Natural killer cell (primary cell): ENCODE data around the gene TDRKH. TPM values are rescaled to one million over a fixed set of nuclear protein-coding genes. Genes with fewer than 3 reads are reported as not detected.

Experiments
- ATAC-seq, 3 donors: fragments of 150-1000 bp in 2 of 3; fragments of 200-7000 bp in 1 of 3; cut with Tn5 transposase; 1 replicate in 1 of 3; 2 replicates in 2 of 3; pipeline ENCODE4 v1.10.0; 2021; ENCODE audit warnings: mild to moderate bottlenecking in 2 of 3, moderate library complexity in 2 of 3
- DNase-seq, 2 donors: peaks; one replicate each; pipeline versions ENCODE4 v3.0.0 to v3.0.0-alpha.2; 2013 to 2021; ENCODE audit warnings: mixed read lengths in 1 of 2
- H3K27ac ChIP-seq: one replicate; pipeline ENCODE4 v1.5.1; 2013; ENCODE audit warnings: mild to moderate bottlenecking, low read length
- H3K27me3 ChIP-seq: one replicate; pipeline ENCODE4 v1.6.1; 2013; ENCODE audit warnings: low read length; ENCODE audit not compliant: control insufficient read depth, insufficient read depth
- H3K36me3 ChIP-seq: one replicate; pipeline ENCODE4 v1.6.1; 2013; ENCODE audit warnings: low read length; ENCODE audit not compliant: control insufficient read depth, insufficient read depth
- H3K4me1 ChIP-seq: one replicate; pipeline ENCODE4 v1.6.1; 2013; ENCODE audit warnings: low read length; ENCODE audit not compliant: control insufficient read depth, insufficient read depth
- H3K4me3 ChIP-seq: one replicate; pipeline ENCODE4 v1.5.1; 2013; ENCODE audit warnings: low read length
- H3K9me3 ChIP-seq: one replicate; pipeline ENCODE4 v1.6.1; 2013; ENCODE audit warnings: low read length; ENCODE audit not compliant: control insufficient read depth, insufficient read depth
- H3K27ac Mint-ChIP-seq, 2 donors: one replicate each; pipeline ENCODE4 v1.8.0; 2022; ENCODE audit warnings: mild to moderate bottlenecking in 2 of 2, mixed read lengths in 2 of 2, moderate library complexity in 1 of 2
- H3K27me3 Mint-ChIP-seq, 2 donors: one replicate each; pipeline ENCODE4 v1.8.0; 2022; ENCODE audit warnings: low read depth in 2 of 2, mixed read lengths in 2 of 2
- H3K36me3 Mint-ChIP-seq: one replicate; pipeline ENCODE4 v1.8.0; 2022; ENCODE audit warnings: mixed read lengths
- H3K4me1 Mint-ChIP-seq, 2 donors: one replicate each; pipeline ENCODE4 v1.8.0; 2022; ENCODE audit warnings: mixed read lengths in 2 of 2
- H3K4me3 Mint-ChIP-seq: one replicate; pipeline ENCODE4 v1.8.0; 2022; ENCODE audit warnings: mild to moderate bottlenecking, moderate library complexity, mixed read lengths
- H3K9me3 Mint-ChIP-seq, 2 donors: one replicate each; pipeline ENCODE4 v1.8.0; 2022; ENCODE audit warnings: mixed read lengths in 2 of 2
- WGBS: methylation state at CpG from one replicate; pipeline ENCODE4 v1.1.7; 2013; ENCODE audit warnings: missing lambda C conversion rate; ENCODE audit not compliant: insufficient coverage; 5-methylcytosine and 5-hydroxymethylcytosine counted together
- intact Hi-C: fragments of 100-400 bp; cut with micrococcal nuclease; formaldehyde crosslinking; loops from one replicate; pipeline ENCODE4 v1.14.2; 2022
- total RNA-seq, 4 donors: library from RNA; stranded (reverse); fragments of 120-200 nt in 1 of 4; gene quantifications; one replicate each; pipeline versions ENCODE4 v1.2.3 to v1.2.4, GENCODE V29; 2013 to 2022
- TF ChIP-seq, protein P1 (sequence below): fragments of 200-600 bp; IDR thresholded peaks from one replicate; pipeline ENCODE4 v1.8.0; 2022; ENCODE audit warnings: antibody characterized with exemption

Gene TDRKH
- total RNA-seq, 3 donors from 2014 or later (not counting 1 experiment from before 2014, with no cell fraction given), result 6.3 to 14.5 (median 8.0) TPM

DNA sequence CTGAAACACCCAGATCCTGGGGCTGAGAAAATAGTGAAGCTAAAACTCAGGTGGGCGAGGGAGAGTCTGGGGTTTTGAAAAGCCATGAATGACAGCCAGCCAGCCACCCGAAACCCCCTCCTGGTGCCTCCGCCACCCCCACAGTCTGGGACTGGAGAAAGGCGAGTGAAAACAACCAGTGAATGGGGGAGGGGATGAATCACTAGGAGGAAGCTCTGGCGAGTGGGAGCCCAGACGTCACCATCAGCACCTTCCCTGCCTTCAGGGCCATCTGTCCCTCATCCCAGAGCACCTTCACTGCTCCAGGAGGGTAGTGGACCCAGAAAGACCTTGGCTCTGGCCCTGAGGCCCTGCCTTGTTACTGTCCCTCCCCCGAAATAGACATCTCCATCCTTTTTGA, 32.1 kb upstream of the TDRKH start:
- 60% methylated on average over 6 of the region's 7 CpGs for WGBS
- peaks cover 58% of the 10 kb centered on the region for H3K4me1 ChIP-seq

DNA sequence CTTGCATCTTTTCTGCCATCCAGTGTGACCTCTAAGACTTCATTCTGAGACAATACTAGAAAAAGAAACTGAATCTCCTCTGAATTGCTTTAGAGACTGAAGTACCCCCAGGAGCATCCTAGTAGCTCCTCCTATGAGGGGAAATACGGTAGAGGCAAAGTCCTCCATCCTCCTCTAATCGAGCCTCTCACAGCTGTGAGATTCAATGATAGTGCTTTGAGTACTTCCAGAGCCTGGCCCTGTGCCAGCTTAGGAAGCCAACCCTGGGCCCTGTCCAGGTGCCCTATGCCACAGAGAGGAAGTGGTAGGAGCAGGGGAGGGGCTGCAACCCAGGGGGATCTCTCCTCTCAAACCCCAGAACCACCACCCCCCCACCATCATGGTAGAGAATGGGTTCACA, 30.6 kb upstream of the TDRKH start:
- peak in 1 of 2 donors; percentile 50 for DNase-seq
- Mint-ChIP-seq H3K9me3 (no peaks in the 10 kb centered on the region), H3K27me3 (peaks cover 0 to 6% of the 10 kb centered on the region in 2 donors), H3K36me3 (no peaks in the 10 kb centered on the region), H3K4me3 (peak overlapping the region; percentile 13), H3K27ac (no peak overlapping the region), H3K4me1 (peaks cover 29 to 35% of the 10 kb centered on the region in 2 donors)
- Histone ChIP-seq H3K9me3 (no peaks in the 10 kb centered on the region), H3K4me1 (peaks cover 64% of the 10 kb centered on the region), H3K36me3 (no peaks in the 10 kb centered on the region), H3K27me3 (no peaks in the 10 kb centered on the region), H3K4me3 (no peak overlapping the region), H3K27ac (no peak overlapping the region)
- ATAC-seq, result no peak
- WGBS, result no CpG with 5 or more reads among the region's 2 CpGs
- intact Hi-C loops, result no loop called here
- TF ChIP-seq, protein P1, sequence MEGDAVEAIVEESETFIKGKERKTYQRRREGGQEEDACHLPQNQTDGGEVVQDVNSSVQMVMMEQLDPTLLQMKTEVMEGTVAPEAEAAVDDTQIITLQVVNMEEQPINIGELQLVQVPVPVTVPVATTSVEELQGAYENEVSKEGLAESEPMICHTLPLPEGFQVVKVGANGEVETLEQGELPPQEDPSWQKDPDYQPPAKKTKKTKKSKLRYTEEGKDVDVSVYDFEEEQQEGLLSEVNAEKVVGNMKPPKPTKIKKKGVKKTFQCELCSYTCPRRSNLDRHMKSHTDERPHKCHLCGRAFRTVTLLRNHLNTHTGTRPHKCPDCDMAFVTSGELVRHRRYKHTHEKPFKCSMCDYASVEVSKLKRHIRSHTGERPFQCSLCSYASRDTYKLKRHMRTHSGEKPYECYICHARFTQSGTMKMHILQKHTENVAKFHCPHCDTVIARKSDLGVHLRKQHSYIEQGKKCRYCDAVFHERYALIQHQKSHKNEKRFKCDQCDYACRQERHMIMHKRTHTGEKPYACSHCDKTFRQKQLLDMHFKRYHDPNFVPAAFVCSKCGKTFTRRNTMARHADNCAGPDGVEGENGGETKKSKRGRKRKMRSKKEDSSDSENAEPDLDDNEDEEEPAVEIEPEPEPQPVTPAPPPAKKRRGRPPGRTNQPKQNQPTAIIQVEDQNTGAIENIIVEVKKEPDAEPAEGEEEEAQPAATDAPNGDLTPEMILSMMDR, result no peak

More for the DNA sequence above, 32.1 kb upstream of the TDRKH start:
- Histone ChIP-seq H3K9me3 (no peaks in the 10 kb centered on the region), H3K36me3 (no peaks in the 10 kb centered on the region), H3K27me3 (no peaks in the 10 kb centered on the region), H3K4me3 (peak overlapping the region; percentile 13), H3K27ac (peak overlapping the region; percentile 11)
- intact Hi-C loops, result no loop called here
- H3K27ac Mint-ChIP-seq, result no peak overlapping the region
- TF ChIP-seq, protein P1, result no peak
- H3K27me3 Mint-ChIP-seq, result peaks cover 0 to 3% of the 10 kb centered on the region in 2 donors
- DNase-seq (peak in 1 of 2 donors; percentile 40), ATAC-seq (no peak)
- H3K9me3 Mint-ChIP-seq, result no peaks in the 10 kb centered on the region
- no peak overlapping the region for H3K4me3 Mint-ChIP-seq
- peaks cover 16 to 27% of the 10 kb centered on the region in 2 donors for H3K4me1 Mint-ChIP-seq
- H3K36me3 Mint-ChIP-seq, result no peaks in the 10 kb centered on the region

DNA sequence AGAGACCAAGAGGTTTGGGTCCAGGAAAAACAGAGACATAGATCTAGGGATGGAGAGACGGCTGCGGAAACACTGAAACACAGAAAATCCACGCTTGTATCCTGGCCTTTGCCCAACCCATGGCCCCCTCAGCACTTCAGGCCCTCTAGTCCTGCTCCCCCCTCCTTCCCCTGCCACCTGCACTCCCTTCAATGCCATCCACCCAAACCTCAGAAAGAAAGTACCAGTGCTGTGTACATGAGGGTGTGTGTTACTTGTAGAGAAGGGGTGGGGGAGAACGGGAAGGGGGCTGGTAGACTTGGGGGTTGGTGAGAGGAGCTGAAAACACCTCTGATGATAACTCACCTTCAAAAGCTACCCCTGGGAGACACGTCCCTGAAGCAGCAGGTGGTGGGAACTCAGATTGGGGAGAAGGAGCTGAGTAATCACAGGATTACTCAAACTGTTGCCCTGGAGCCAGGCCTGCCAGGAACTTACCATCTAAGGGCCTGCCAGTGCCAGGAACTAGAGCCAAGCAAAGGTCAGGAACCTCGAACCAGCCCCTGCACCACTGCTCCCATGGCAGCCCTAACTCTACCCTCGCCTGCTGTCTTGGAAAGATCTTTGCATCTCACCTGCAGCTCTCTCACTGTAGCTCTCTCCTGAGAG, 29.8 kb upstream of the TDRKH start:
- peaks cover 68% of the 10 kb centered on the region for H3K4me1 ChIP-seq
- no peaks in the 10 kb centered on the region for H3K27me3 ChIP-seq
- Mint-ChIP-seq H3K27me3 (peaks cover 0 to 6% of the 10 kb centered on the region in 2 donors), H3K27ac (no peak overlapping the region), H3K4me1 (peaks cover 37 to 43% of the 10 kb centered on the region in 2 donors), H3K4me3 (no peak overlapping the region), H3K36me3 (no peaks in the 10 kb centered on the region), H3K9me3 (no peaks in the 10 kb centered on the region)
- no peak overlapping the region for H3K27ac ChIP-seq
- WGBS, result 70% methylated on average over 6 of the region's 7 CpGs
- H3K4me3 ChIP-seq, result no peak overlapping the region
- ATAC-seq, result no peak
- TF ChIP-seq, protein P1, result no peak
- intact Hi-C loops, result no loop called here
- no peak for DNase-seq
- H3K36me3 ChIP-seq, result no peaks in the 10 kb centered on the region
- H3K9me3 ChIP-seq, result no peaks in the 10 kb centered on the region
